Upper lobe of left lung (tissue), 4 donors: ENCODE data around the gene BPIFB1.

ENCODE experiments used
- POLR2A ChIP-seq, 4 donors: fragments of 450-650 bp; IDR thresholded peaks; one replicate each; pipeline ENCODE4 v1.5.1; 2016 to 2017; ENCODE audit warnings: antibody characterized with exemption in 4 of 4, mild to moderate bottlenecking in 2 of 4
- POLR2AphosphoS5 ChIP-seq, 2 donors: sonication (generic); formaldehyde crosslinking; IDR thresholded peaks; one replicate each; pipeline ENCODE4 v1.5.1; 2017; ENCODE audit warnings: antibody characterized with exemption in 2 of 2
- TF ChIP-seq, protein P1 (sequence below), 6 experiments: fragments of 450-650 bp in 4 of 6; fragments of 200-600 bp in 2 of 6; sonication (generic) in 2 of 6; IDR thresholded peaks; one replicate each; pipeline ENCODE4 v1.5.1; 2016 to 2019; ENCODE audit warnings: antibody characterized with exemption in 6 of 6

DNA sequence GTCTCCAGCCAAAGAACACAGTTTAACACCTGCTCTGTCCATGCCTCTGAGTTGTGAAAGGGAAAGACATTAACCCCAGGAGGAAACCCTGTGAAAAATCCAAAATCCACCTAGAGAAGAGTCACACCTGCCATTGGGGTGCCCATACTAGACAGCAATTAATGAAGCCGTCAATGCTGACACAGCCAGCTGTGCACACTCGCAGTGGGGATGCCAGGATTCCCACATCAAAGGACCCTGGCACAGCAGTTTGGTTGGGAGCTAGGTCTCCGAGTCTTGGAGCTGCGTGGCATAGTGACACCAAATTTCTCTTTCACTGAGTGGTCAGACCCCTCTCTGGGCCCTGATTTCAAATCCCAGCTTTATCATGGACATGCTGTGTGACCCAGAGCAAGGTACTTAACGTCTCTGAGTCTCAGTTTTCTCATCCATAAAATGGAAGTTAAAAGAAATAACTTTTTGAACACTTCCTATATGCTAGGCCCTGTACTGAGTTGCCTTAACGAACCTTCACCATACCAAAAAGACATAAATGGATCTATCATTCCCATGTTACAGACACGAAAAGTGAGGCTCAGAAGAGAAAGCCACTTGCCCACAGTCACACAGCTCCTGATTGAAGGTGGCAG lies 30.8 kb downstream of the BPIFB1 start:
- TF ChIP-seq, protein P1, sequence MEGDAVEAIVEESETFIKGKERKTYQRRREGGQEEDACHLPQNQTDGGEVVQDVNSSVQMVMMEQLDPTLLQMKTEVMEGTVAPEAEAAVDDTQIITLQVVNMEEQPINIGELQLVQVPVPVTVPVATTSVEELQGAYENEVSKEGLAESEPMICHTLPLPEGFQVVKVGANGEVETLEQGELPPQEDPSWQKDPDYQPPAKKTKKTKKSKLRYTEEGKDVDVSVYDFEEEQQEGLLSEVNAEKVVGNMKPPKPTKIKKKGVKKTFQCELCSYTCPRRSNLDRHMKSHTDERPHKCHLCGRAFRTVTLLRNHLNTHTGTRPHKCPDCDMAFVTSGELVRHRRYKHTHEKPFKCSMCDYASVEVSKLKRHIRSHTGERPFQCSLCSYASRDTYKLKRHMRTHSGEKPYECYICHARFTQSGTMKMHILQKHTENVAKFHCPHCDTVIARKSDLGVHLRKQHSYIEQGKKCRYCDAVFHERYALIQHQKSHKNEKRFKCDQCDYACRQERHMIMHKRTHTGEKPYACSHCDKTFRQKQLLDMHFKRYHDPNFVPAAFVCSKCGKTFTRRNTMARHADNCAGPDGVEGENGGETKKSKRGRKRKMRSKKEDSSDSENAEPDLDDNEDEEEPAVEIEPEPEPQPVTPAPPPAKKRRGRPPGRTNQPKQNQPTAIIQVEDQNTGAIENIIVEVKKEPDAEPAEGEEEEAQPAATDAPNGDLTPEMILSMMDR (IDR thresholded peaks at IDR 0.05), result no peak
- TF ChIP-seq POLR2AphosphoS5 (IDR thresholded peaks at IDR 0.05), result no peak
- TF ChIP-seq POLR2A (IDR thresholded peaks at IDR 0.05), result no peak
